DOHH2 (cell line): ENCODE results near the gene PCBP3.

Source experiments
- EZH2phosphoT487 ChIP-seq: fragments of 200-600 bp; sonication (generic); IDR thresholded peaks from 2 replicates; pipeline ENCODE4 v1.6.1; 2017; ENCODE audit warnings: borderline replicate concordance, mild to moderate bottlenecking, antibody characterized with exemption, low read length, moderate library complexity, mixed read lengths
- TF ChIP-seq, protein P1 (sequence below): fragments of 200-600 bp; sonication (generic); IDR thresholded peaks from one replicate; pipeline ENCODE4 v1.5.1; 2014; ENCODE audit warnings: antibody characterized with exemption, mild to moderate bottlenecking, low read depth, low read length; ENCODE audit not compliant: poor library complexity, severe bottlenecking

DNA sequence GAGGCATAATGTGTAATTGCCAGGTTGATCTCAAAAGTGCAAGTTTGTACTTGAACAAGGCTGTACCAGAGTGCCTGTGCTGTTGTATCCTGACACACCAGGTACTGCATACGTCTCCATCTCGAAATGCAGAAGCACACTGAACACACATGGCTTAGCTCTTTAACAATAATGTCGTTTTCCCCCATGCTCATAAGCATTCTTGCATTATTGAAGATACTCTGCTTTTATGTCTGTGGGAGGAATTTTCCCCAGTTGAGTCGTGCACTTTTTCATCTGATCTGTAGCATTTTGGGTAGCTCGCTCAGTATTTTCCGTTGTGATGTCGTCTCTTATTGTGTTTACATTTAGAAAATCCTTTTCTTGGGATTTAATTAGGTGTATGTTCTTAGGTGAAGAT, 98.7 kb downstream of the PCBP3 start:
- TF ChIP-seq, protein P1, sequence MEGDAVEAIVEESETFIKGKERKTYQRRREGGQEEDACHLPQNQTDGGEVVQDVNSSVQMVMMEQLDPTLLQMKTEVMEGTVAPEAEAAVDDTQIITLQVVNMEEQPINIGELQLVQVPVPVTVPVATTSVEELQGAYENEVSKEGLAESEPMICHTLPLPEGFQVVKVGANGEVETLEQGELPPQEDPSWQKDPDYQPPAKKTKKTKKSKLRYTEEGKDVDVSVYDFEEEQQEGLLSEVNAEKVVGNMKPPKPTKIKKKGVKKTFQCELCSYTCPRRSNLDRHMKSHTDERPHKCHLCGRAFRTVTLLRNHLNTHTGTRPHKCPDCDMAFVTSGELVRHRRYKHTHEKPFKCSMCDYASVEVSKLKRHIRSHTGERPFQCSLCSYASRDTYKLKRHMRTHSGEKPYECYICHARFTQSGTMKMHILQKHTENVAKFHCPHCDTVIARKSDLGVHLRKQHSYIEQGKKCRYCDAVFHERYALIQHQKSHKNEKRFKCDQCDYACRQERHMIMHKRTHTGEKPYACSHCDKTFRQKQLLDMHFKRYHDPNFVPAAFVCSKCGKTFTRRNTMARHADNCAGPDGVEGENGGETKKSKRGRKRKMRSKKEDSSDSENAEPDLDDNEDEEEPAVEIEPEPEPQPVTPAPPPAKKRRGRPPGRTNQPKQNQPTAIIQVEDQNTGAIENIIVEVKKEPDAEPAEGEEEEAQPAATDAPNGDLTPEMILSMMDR = no peak
- TF ChIP-seq EZH2phosphoT487 = no peak
